GM23338 (cell line): ENCODE data around the gene HOXC4. TPM values are rescaled to one million over a fixed set of nuclear protein-coding genes. Genes with fewer than 3 reads are reported as not detected.
A peak's percentile ranks its signal among the peaks of the same experiment; 100 is the strongest.

Source experiments
- ATAC-seq: fragments of 200-7000 bp; cut with Tn5 transposase; 3 replicates; pipeline ENCODE4 v1.9.1; 2020
- DNase-seq: peaks from one replicate; pipeline ENCODE4 v3.0.0-alpha.2; 2015; ENCODE audit warnings: low spot score
- H2AFZ ChIP-seq: fragments of 200-600 bp; sonication (generic); 2 replicates; pipeline ENCODE4 v1.8.0; 2016; ENCODE audit warnings: antibody characterized with exemption, mild to moderate bottlenecking, moderate library complexity
- H3F3A ChIP-seq: fragments of 200-600 bp; sonication (generic); replicated peaks from 2 replicates; pipeline ENCODE4 v1.8.0; 2017; ENCODE audit warnings: antibody characterized with exemption, mixed run types, low read depth
- H3K27ac ChIP-seq: fragments of 200-600 bp; sonication (generic); 2 replicates; pipeline ENCODE4 v1.6.1; 2016; ENCODE audit warnings: low read depth
- H3K27me3 ChIP-seq: fragments of 200-600 bp; sonication (generic); 2 replicates; pipeline ENCODE4 v1.8.0; 2016; ENCODE audit warnings: mild to moderate bottlenecking, mixed run types, moderate library complexity; ENCODE audit not compliant: insufficient read depth
- H3K36me3 ChIP-seq: fragments of 200-600 bp; sonication (generic); 2 replicates; pipeline ENCODE4 v1.8.0; 2016; ENCODE audit warnings: mild to moderate bottlenecking; ENCODE audit not compliant: insufficient read depth
- H3K4me1 ChIP-seq: fragments of 200-600 bp; sonication (generic); 2 replicates; pipeline ENCODE4 v1.8.0; 2016; ENCODE audit warnings: mild to moderate bottlenecking, moderate library complexity; ENCODE audit not compliant: insufficient read depth
- H3K4me2 ChIP-seq: fragments of 200-600 bp; sonication (generic); 2 replicates; pipeline ENCODE4 v1.7.1; 2017; ENCODE audit warnings: mixed run types
- H3K4me3 ChIP-seq: fragments of 200-600 bp; sonication (generic); 2 replicates; pipeline ENCODE4 v1.6.1; 2016; ENCODE audit warnings: mixed run types
- H3K79me2 ChIP-seq: fragments of 200-600 bp; sonication (generic); replicated peaks from 2 replicates; pipeline ENCODE4 v1.8.0; 2017; ENCODE audit warnings: mild to moderate bottlenecking; ENCODE audit not compliant: insufficient read depth
- H3K9me2 ChIP-seq: fragments of 200-600 bp; sonication (generic); 2 replicates; pipeline ENCODE4 v1.8.0; 2017; ENCODE audit not compliant: insufficient read depth
- H4K20me1 ChIP-seq: fragments of 200-600 bp; sonication (generic); replicated peaks from 2 replicates; pipeline ENCODE4 v1.8.0; 2017; ENCODE audit warnings: mild to moderate bottlenecking; ENCODE audit not compliant: insufficient read depth
- H3K27ac Mint-ChIP-seq: 2 replicates; pipeline ENCODE4 v1.8.0; 2020; ENCODE audit warnings: inconsistent platforms, mild to moderate bottlenecking, moderate library complexity, mixed read lengths
- H3K27me3 Mint-ChIP-seq: 3 replicates; pipeline ENCODE4 v1.8.0; 2022; ENCODE audit warnings: low read depth, mild to moderate bottlenecking, moderate library complexity, mixed read lengths, inconsistent platforms; ENCODE audit not compliant: insufficient read depth, poor library complexity
- H3K36me3 Mint-ChIP-seq: 3 replicates; pipeline ENCODE4 v1.8.0; 2021; ENCODE audit warnings: low read depth, mild to moderate bottlenecking, inconsistent platforms, moderate library complexity, mixed read lengths
- H3K4me1 Mint-ChIP-seq: 3 replicates; pipeline ENCODE4 v1.8.0; 2020; ENCODE audit warnings: mild to moderate bottlenecking, inconsistent platforms, mixed read lengths
- H3K4me3 Mint-ChIP-seq: 3 replicates; pipeline ENCODE4 v1.8.0; 2021; ENCODE audit warnings: moderate library complexity, mild to moderate bottlenecking, inconsistent platforms, mixed read lengths
- H3K9me3 Mint-ChIP-seq: 3 replicates; pipeline ENCODE4 v1.8.0; 2020; ENCODE audit warnings: moderate library complexity, mild to moderate bottlenecking, inconsistent platforms, mixed read lengths
- CREB1 ChIP-seq: fragments of 250-450 bp; sonication (Bioruptor Pico); IDR thresholded peaks from 2 replicates; pipeline ENCODE4 v1.5.0; 2020; ENCODE audit warnings: low read depth, mild to moderate bottlenecking, moderate library complexity
- CTCF ChIP-seq, 2 experiments: fragments of 200-600 bp in 1 of 2; sonication (generic) in 1 of 2; conservative IDR thresholded peaks; 2 replicates each; pipeline versions ENCODE4 v1.5.1 to v1.6.1; 2016 to 2017; ENCODE audit warnings: antibody characterized with exemption in 2 of 2, low read depth in 2 of 2, mild to moderate bottlenecking in 2 of 2, moderate library complexity in 1 of 2
- EZH2 ChIP-seq: fragments of 200-600 bp; sonication (generic); IDR thresholded peaks from one replicate; pipeline ENCODE4 v1.8.0; 2017; ENCODE audit warnings: antibody characterized with exemption, mild to moderate bottlenecking, low read depth; ENCODE audit not compliant: unreplicated experiment
- EZH2phosphoT487 ChIP-seq: fragments of 200-600 bp; sonication (generic); IDR thresholded peaks from one replicate; pipeline ENCODE4 v1.8.1; 2018; ENCODE audit warnings: antibody characterized with exemption; ENCODE audit not compliant: unreplicated experiment
- JUNB ChIP-seq: IDR thresholded peaks from one replicate; pipeline ENCODE4 v1.6.1; 2016; ENCODE audit warnings: antibody characterized with exemption; ENCODE audit not compliant: unreplicated experiment
- NANOG ChIP-seq: IDR thresholded peaks from 2 replicates; pipeline ENCODE4 v1.6.1; 2016; ENCODE audit warnings: antibody characterized with exemption, borderline replicate concordance
- POLR2AphosphoS5 ChIP-seq: IDR thresholded peaks from 2 replicates; pipeline ENCODE4 v1.6.1; 2016; ENCODE audit warnings: antibody characterized with exemption, low read depth
- ZNF114 ChIP-seq: fragments of 250-450 bp; sonication (Bioruptor Pico); IDR thresholded peaks from 2 replicates; pipeline ENCODE4 v1.5.0; 2020; ENCODE audit warnings: mild to moderate bottlenecking, moderate library complexity
- polyA plus RNA-seq: library from polyadenylated mRNA; unstranded; fragments of >200 nt; fragmentation: Nextera tagmentation; extraction: Ambion mirVana; gene quantifications from 2 replicates; pipeline ENCODE4 v1.2.1, GENCODE V29; 2016
- total RNA-seq: library from RNA; depleted of rRNA; stranded (reverse); fragments of >200 nt; shearing (Covaris generic); gene quantifications from 2 replicates; pipeline ENCODE4 v1.2.3, GENCODE V29; 2014
- TF ChIP-seq, protein P1 (sequence below): IDR thresholded peaks from one replicate; pipeline ENCODE4 v1.6.1; 2018; ENCODE audit warnings: antibody characterized with exemption; ENCODE audit not compliant: unreplicated experiment

The HOXC4 gene
- total and polyA plus RNA-seq, 2 experiments from 2014 or later: not detected

DNA sequence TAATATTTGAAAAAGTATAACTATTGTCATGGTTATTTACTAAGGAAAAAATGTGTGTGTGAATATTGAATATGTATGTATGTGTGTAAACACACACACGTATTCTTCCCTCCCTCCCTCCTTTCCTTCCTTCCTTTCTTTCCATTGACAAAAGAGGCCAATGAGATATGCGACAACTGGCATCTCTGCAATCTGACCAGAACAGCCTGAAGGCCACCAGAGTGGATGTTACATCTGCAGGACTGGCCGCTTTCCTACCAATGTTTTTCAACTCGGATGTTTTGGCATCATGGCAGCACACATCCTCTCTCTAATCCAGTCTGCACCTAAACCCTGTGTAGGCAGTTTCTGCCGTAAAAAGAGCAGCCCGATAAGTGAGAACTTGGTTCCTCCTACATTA is 20.7 kb downstream of the HOXC4 start:
- H3K4me3 ChIP-seq: no peak overlapping the region
- H3F3A ChIP-seq: 0 out of 2 replicates have a peak, but pooled peaks cover 9% of the 10 kb centered on the region
- Mint-ChIP-seq H3K4me3 (no peak overlapping the region), H3K27ac (no peak overlapping the region), H3K9me3 (no peaks in the 10 kb centered on the region), H3K27me3 (peaks cover 52% of the 10 kb centered on the region), H3K4me1 (peaks cover 44% of the 10 kb centered on the region), H3K36me3 (no peaks in the 10 kb centered on the region)
- no peaks in the 10 kb centered on the region for H3K9me2 ChIP-seq
- no peak overlapping the region for H2AFZ ChIP-seq
- H3K79me2 ChIP-seq: no peaks in the 10 kb centered on the region
- H3K27me3 ChIP-seq: peaks cover 92% of the 10 kb centered on the region
- TF ChIP-seq JUNB: no peak
- H3K36me3 ChIP-seq: no peaks in the 10 kb centered on the region
- H4K20me1 ChIP-seq: no peaks in the 10 kb centered on the region; the same call in 1 of the 2 replicates
- no peak overlapping the region for H3K27ac ChIP-seq
- no peak for ATAC-seq
- H3K4me2 ChIP-seq: peak overlapping the region; percentile 49; the same call in 1 of the 2 replicates
- peak; percentile 17 for DNase-seq
- peaks cover 42% of the 10 kb centered on the region for H3K4me1 ChIP-seq

DNA sequence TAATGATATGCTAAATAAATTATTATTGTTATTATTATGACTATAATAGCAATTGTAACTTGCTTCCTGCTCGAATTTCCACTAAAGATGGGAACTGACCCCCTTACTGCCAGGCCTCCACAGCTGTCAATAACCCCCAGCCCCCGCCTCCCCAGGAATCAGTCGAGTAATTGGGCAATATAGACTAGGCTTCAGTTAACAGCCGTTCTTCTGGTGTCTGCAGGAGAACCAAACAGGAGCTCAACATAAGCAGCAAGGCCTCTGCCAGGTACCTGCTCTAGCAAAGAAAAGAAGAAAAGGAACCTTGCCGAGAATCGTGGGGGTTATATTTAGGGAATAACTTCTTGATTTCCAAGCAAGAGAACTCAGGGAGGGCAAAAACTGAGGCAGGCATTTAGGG is 21.8 kb downstream of the HOXC4 start:
- H3K4me3 ChIP-seq: peak overlapping the region; percentile 26
- peaks cover 51% of the 10 kb centered on the region for H3K4me1 ChIP-seq
- H4K20me1 ChIP-seq: no peaks in the 10 kb centered on the region; the same call in none of the 2 replicates
- H3K79me2 ChIP-seq: no peaks in the 10 kb centered on the region
- H3K27ac ChIP-seq: peak overlapping the region; percentile 12; the same call in 1 of the 2 replicates
- peaks cover 63% of the 10 kb centered on the region for H3K27me3 Mint-ChIP-seq
- H3K36me3 Mint-ChIP-seq: no peaks in the 10 kb centered on the region
- H3K9me2 ChIP-seq: no peaks in the 10 kb centered on the region
- no peaks in the 10 kb centered on the region for H3K36me3 ChIP-seq
- H2AFZ ChIP-seq: no peak overlapping the region
- peaks cover 52% of the 10 kb centered on the region for H3K4me1 Mint-ChIP-seq
- peaks cover 94% of the 10 kb centered on the region for H3K27me3 ChIP-seq
- H3K27ac Mint-ChIP-seq: no peak overlapping the region
- DNase-seq: peak; percentile 51
- H3K4me2 ChIP-seq: peak overlapping the region; percentile 61
- peak; percentile 38 for ATAC-seq
- H3F3A ChIP-seq: 0 out of 2 replicates have a peak, but pooled peaks cover 13% of the 10 kb centered on the region
- H3K4me3 Mint-ChIP-seq: peak overlapping the region; percentile 22; the same call in 2 of the 3 replicates
- no peaks in the 10 kb centered on the region; the same call in 2 of the 3 replicates for H3K9me3 Mint-ChIP-seq
- TF ChIP-seq ZNF114 (CRISPR knock-in tag): no peak
- TF ChIP-seq NANOG: no peak
- TF ChIP-seq EZH2: no peak
- no peak for TF ChIP-seq EZH2phosphoT487
- no peak for TF ChIP-seq CTCF (conservative IDR thresholded peaks at IDR 0.05; ENCODE audit: low read depth in 2 of 2)
- TF ChIP-seq, protein P1, sequence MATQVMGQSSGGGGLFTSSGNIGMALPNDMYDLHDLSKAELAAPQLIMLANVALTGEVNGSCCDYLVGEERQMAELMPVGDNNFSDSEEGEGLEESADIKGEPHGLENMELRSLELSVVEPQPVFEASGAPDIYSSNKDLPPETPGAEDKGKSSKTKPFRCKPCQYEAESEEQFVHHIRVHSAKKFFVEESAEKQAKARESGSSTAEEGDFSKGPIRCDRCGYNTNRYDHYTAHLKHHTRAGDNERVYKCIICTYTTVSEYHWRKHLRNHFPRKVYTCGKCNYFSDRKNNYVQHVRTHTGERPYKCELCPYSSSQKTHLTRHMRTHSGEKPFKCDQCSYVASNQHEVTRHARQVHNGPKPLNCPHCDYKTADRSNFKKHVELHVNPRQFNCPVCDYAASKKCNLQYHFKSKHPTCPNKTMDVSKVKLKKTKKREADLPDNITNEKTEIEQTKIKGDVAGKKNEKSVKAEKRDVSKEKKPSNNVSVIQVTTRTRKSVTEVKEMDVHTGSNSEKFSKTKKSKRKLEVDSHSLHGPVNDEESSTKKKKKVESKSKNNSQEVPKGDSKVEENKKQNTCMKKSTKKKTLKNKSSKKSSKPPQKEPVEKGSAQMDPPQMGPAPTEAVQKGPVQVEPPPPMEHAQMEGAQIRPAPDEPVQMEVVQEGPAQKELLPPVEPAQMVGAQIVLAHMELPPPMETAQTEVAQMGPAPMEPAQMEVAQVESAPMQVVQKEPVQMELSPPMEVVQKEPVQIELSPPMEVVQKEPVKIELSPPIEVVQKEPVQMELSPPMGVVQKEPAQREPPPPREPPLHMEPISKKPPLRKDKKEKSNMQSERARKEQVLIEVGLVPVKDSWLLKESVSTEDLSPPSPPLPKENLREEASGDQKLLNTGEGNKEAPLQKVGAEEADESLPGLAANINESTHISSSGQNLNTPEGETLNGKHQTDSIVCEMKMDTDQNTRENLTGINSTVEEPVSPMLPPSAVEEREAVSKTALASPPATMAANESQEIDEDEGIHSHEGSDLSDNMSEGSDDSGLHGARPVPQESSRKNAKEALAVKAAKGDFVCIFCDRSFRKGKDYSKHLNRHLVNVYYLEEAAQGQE: no peak
- TF ChIP-seq CREB1 (CRISPR knock-in tag): no peak
- TF ChIP-seq POLR2AphosphoS5: no peak
